Stimulated activated CD8-positive, alpha-beta memory T cell treated with anti-CD3 and anti-CD28 coated beads, Interleukin-15, amount 100 ng/mL, for 48 hours (primary cell): Measurements from ENCODE around the gene SNX21.
"Not testable (repeated sequence)": the region's sequence is repeated elsewhere in the genome, so short reads cannot be mapped to it uniquely, and the experiment has no call there.

Experiments used
- DNase-seq, 2 donors: peaks; one replicate each; pipeline ENCODE4 v3.0.0-alpha.2; 2020; ENCODE audit warnings: low read depth in 2 of 2

Gene SNX21

DNA sequence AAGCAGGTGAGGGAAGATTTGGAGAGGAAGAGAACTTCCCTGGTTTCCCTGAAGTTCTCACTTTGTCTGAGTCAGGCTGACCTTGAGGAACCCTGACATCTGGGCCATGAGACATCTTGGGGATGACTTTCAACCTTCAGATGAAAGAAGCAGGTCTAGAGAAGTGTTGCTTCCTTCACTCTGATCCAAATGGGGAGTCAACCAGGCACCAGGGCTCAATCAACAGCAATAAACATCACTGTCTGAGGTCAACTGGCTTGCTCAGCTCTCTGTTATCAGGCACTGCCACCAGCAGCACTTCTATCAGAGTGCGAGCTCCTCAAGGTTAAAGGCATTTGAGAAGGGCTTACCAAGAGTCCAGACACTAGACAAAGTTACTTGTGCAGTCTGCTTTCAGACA lies 17.3 kb downstream of the SNX21 start:
- DNase-seq: no peak

DNA sequence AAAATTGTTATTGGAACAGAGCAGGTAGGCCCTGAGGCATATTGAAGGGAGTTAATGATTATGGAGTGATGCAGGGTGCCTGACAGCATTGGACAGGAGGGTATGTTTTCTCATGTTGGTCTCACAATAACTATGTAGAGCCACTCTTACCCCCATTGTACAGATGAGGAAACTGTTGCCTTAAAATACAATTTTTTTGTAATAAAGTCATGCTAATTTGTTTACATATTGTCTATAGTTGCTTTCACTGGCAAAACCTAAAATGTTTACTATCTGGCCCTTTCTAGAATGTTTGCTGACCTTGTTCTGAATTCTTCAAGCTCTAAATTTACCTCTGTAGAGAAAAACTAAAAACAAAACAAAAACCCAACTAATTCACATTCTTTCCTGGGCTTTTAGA lies 17.9 kb downstream of the SNX21 start:
- no peak for DNase-seq

GRCh38 chr20:45852326-45852725 lies 18.7 kb downstream of the SNX21 start:
- no peak for DNase-seq

DNA sequence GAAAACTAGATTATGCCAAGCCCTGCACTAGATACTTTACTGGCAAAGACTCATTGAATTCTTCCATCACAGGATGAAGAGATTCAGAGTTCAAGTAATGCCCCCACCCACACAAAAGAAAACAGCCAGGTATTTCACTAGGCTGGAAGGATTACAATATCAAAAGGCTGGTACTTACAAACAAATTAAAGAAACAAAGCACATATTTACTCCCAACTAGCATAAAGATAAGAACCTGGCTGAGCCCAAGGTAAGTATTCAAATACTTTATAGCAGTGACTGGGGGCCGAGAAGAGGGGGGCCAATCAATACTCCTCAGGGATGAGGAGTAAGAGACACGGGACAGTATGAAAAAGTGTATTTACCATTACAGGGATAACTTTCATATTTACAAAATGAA lies 19.9 kb downstream of the SNX21 start:
- no peak for DNase-seq

DNA sequence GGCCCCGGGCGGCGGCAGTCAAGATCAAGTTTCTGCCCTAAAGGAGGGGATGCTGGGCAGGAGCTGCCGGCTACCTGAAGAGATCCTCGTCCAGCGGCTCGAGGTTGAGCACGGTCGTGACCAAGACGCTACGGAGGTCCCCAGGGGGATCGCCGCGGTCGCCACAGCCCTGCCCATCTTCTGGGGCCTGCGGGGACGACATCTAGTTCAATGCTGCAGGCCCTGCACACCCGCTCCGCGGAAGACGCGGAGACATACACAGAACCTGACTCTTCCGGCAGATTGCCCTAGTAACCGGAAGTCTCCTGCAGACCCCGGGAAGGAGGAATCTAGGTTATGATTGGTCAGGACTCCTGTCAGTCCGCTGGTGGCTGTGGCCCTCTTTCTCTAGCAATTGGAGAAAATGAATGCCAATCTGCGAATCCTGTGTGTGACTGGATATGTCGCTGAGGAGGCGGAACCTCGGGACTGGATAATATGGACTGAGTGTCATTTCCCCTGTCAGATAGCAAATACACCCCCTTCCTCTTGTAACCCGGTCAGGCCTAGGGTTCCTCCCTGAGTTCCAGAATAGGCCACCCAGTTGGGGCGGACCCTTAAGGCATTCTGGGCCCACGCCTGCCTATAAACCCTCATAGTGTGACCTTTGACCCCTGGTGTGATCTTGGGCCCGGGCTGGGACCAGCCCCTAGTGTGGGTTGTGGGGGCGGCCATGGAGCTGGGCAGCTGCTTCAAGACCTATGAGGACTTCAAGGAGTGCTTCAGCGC lies 23.7 kb downstream of the SNX21 start, which contains the start of the genes ACOT8 and ZSWIM3:
ACOT8 (minus strand) TSS at position 279 of the 768 bp plus-strand sequence; CDS start at position 202, 77 bp downstream.
ZSWIM3 (plus strand) TSS at position 501 of the 768 bp plus-strand sequence; CDS start at position 713, 212 bp downstream.
- peak; percentile 89 to 90 for DNase-seq

DNA sequence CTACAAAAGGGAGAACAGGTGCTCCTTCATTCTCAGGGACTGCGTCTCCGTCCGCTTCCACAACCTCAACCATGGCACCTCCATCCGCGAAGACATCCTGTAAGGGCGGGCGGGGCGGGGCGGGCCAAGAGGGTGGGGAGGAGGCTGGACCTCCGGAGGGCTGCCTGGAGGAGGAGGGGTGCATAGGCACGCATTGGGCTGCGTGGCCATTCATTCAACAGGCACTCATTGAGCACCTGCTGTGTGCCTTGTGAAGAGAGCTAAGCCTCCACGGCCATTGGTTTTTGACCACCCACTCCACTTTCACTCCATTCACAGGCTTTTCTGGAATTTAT lies 24.2 kb downstream of the SNX21 start:
- DNase-seq: peak in 1 of 2 donors; percentile 38

DNA sequence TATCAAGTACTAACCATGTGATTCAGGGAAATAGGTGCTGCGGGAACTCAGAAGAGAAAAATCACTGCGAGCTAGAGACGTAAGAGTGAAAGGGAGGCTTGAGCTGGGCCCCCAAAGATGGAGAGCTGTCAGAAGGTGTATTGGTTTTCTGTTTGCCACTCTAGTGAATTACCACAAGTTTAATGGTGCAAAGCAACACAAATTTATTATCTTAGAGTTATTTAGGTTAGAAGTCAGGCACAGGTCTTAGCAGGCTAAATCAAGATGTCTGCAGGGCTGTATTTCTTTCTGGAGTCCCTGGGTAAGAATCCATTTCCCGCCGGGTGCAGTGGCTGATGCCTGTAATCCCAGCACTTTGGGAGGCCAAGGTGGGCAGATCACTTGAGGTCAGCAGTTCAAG lies 26.3 kb downstream of the SNX21 start:
- no peak for DNase-seq

DNA sequence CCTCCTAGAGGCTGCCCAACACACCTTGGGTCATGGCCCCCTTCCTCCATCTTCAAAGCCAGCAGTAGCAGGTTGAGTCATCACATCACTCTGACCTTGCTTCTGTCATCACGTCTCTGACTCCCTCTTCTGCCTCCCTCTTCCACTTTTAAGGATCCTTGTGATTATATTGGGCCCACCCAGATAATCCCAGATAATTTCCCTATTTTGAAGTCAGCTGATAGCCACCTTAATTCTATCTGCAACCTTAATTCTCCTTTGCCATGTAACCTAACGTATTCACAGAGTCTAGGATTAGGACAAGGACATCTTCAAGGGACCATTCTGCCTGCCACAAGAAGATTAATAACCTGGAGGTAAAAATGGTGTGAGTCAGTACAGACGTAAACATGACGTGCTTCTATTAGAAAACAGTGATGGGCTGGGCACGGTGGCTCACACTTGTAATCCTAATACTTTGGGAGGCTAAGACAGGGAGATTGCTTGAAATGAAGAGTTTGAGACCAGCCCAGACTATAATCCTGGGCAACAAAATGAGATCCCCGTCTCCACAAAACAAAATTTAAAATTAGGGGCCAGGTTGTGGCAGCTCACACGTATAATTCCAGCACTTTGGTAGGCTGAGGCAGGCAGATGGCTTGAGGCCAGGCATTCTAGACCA lies 27.1 kb downstream of the SNX21 start:
- no peak for DNase-seq

GRCh38 chr20:45861221-45862075 lies 27.8 kb downstream of the SNX21 start:
- DNase-seq: no peak

GRCh38 chr20:45863543-45864470 lies 30.2 kb downstream of the SNX21 start:
- no peak for DNase-seq

DNA sequence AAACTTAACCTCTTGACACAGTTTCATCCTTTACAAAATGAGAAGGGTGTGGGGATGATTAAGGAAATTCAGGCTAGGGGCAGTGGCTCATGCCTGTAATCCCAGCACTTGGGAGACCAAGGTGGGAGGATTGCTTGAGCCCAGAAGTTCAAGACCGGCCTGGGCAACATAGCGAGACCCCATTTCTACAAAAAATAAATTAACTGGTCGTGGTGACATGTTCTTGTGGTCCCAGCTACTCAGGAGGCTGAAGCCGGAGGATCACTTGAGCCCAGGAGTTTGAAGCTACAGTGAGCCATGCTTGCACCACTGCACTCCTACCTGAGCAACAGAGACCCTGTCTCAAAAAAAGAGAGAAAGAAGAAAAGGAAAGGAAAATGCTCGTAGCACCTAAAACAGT lies 32.9 kb downstream of the SNX21 start:
- no peak for DNase-seq

GRCh38 chr20:45867136-45867818 lies 33.7 kb downstream of the SNX21 start:
- no peak for DNase-seq

DNA sequence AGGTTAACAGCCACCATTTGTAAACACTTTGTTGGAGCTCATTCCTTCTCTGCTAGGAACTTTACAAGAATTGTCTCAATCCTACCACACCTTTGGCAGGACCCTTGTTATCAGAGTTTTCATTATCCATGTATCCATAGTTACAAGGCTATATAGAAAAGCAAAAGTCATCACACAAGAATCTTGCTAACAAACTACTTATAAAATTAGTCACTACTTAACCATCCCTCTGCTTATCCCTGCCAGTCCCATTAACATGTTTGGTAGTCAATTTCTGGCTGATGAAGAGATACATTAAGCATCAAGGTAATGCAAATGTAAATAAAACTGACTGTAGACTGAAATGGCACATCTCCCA lies 34.2 kb downstream of the SNX21 start:
- no peak for DNase-seq

DNA sequence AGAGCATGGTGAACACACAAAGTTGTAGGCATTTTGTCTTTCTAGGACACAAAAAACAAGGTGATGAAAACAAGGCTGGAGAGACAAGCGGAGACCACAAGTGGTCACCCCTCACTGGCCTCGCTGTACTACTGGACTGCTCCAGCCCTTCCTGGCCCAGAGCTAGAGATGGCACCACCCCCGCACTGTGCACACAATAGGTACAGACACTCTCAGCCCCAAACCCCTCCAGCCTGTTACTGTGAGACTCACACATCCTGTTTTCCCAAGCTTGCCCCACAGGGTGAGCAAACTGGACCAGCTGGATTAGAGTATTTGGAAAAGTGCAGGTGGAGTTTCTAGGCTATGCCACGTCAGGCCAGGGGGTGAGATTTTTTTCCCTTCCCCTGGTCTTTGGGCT lies 39.0 kb downstream of the SNX21 start:
- DNase-seq: no peak

- no peak for DNase-seq
Observed at GRCh38 chr20:45873409-45874103, 40.0 kb downstream of the SNX21 start.

GRCh38 chr20:45874104-45874481 lies 40.5 kb downstream of the SNX21 start:
- not testable (repeated sequence) for DNase-seq

GRCh38 chr20:45874576-45874975 lies 41.0 kb downstream of the SNX21 start:
- no peak for DNase-seq

DNA sequence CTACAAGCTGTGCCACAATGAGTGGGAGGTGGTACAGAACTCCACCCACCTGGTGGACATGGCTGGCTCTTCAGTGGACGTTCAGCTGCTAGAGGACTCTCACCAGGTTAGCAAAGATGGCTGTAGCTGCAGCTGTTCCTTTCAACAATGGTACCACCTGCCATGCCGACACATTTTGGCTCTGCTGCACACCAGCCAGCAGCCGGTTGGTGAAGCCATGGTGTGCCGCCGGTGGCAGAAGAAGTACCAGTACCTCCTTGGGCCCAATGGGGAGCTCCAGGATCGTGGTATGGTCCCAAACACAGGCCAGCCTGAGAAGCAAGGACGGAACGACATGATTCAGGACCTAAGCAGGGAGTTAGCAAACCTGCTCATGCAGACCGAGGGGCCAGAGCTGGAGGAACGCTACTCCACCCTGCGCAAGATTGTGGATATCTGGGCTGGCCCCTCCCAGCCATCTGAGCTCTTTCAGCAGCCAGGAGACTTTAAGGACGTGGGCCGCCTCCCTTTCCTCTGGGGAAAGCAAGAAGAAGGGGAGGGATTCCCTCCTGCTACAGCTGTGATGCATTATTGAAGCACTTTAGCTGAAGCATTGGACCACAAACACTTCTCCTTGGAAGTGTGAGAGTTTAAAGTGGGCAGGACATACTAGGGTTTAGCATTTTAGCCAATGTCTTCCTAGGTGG lies 44.6 kb downstream of the SNX21 start:
- no peak for DNase-seq

- peak; percentile 95 for DNase-seq
Observed at GRCh38 chr20:45880988-45881788, 47.6 kb downstream of the SNX21 start, which contains the start of gene ZSWIM1. Gene ZSWIM1, plus strand, starts transcription at chr20:45881227. Its CDS starts 1,366 bp downstream, at chr20:45882593.
